Effector CD8-positive, alpha-beta T cell (primary cell): ENCODE measurements around the gene KCNIP4.
"Not testable (repeated sequence)": the region's sequence is repeated elsewhere in the genome, so short reads cannot be mapped to it uniquely, and the experiment has no call there.

ENCODE experiments used
- DNase-seq: peaks from one replicate; lab custom pipeline; 2025; lab: John Stamatoyannopoulos, UW

KCNIP4 gene

DNA sequence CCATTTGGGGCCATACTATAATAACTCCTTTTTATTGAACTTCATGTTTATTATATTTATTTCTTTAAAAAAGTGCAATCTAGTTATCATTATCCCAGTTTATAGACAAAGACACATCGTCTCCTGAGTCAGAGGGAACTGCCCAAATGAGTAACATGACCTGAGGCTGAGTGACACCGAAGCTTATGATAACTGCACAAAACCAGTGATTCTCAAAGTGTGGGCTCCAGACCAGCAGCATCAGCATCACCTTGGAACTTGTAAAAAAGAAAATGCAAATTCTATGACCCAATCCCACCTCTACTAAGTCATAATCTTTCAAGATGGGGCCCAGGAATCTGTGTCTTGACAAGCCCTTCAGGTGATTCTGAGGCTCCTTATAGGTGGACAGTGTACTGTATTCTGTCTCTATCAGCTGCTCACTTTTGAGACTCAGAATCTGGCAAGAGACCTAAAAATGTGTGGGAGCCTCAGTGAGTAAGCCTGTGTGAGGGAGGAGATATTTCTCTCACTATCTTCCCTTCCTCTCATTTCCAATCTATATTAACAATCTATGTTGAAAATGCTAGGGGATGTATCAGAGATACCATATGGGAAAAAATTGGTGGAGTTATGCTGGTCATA lies 1101.3 kb downstream of the KCNIP4 start:
- DNase-seq: no peak

DNA sequence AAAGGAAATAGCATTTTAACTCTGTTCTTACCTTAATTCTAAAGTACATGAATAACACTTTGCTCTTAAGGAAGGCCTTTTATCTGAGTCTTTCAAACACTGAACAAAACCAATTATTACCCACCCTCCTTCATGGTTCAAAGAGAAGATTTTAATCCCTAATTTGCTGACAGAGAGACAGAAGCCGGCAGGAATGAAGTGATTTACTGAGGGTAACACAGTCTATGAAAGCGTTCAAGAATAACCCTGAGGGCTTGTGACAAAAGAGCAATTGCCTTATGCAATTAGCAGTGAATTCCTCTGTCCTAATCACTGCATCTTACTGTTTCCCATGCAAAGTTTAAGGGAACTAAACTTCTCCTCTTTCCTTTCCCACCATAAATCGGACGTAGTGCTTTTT lies 1104.3 kb downstream of the KCNIP4 start:
- no peak for DNase-seq

DNA sequence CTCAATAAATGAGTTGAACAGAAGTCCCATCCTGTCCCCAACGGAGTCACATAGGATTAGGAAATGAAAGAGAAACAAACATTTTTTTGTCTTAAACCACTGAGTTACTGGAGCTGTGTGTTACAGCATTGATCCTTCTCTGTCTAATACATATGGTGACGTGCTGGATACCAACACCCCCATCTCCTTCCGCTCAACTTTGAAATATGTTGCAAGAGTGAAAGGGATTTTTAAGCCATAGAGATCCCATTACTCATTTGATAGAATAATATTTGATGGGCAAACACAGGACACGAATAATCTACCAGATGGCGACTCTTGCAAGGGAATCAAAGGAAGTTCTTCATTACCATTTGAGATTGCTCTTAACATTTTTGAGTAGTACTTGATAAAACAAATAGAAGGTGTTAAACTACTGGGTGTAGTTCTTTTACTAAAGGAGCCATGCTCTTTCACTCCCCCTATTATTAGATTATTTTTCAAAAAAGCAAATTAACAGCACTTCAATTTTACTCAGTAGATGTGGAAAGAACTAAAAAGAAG lies 1107.9 kb downstream of the KCNIP4 start:
- DNase-seq: no peak

DNA sequence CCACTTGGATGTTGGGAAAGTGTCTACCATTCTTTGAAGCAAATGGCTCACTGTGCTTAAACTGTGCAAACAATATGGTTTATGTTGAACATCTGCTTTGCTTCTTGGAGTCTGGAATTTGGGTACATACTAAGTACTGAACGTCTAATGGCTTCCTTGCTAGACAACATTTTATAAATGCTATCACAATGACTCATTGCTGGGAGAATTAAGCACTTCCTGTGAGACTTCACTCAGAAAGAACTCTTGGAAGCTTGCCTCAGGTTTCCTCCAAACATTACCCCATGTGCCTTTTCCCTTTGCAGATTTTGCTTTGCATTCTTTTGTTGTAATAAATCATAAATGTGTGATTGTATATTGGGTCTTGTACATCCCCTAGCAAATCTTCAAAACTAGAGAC lies 1108.6 kb downstream of the KCNIP4 start:
- DNase-seq: no peak

DNA sequence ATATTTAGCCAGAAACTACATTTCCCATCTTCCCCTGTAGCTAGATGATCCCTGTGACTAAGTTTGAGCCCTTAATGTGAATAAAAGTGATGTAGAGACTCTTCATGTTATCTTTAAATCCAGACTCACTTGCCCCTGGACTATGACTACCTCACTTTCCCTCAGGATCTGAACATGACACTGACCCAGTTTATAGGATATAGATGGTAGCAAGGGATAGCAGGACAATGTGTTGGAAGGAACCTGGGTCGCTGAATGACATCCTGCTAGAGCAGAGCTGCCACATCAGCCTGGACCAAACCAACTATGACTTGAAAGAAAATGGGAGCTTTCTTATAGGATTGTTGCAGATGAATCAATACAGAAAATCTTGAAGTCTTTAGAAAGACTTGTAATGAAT lies 1110.1 kb downstream of the KCNIP4 start:
- DNase-seq: no peak

DNA sequence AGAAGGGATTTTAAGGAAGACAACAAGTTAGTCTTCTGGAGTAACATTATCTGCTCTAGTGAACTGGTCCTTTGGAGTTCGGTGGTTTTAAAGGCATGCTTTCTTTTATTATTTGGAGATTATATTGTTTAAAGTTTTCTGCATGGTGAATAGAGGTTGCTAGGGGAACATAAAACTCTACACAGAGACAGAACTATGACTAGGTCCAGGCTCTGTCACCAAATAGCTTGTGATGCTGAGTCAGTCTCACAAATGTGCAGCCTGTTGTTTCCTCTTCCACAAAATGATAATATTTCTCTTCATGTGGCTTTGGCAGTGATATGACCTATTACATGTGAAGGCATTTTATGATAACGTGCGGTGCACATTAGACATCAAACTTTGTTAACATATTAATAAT lies 1115.7 kb downstream of the KCNIP4 start:
- no peak for DNase-seq

DNA sequence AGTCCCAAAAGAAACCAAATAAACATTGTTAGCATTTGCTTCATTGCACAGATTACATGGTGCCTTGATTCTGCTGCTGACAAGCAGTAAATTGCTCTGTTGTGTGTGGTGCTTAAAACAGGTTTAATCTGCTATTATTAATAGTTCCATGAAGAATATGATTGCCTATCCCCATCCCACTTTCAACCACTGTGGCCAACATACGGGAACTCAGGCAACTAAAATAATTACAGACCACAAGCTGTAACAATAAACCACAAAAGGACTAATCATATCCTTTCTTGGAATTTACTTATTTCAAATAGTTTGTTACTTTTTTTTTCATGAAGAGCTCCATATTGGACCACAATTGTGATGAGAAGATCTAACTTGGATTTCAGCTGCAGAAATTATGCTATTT lies 1116.8 kb downstream of the KCNIP4 start:
- DNase-seq: no peak

DNA sequence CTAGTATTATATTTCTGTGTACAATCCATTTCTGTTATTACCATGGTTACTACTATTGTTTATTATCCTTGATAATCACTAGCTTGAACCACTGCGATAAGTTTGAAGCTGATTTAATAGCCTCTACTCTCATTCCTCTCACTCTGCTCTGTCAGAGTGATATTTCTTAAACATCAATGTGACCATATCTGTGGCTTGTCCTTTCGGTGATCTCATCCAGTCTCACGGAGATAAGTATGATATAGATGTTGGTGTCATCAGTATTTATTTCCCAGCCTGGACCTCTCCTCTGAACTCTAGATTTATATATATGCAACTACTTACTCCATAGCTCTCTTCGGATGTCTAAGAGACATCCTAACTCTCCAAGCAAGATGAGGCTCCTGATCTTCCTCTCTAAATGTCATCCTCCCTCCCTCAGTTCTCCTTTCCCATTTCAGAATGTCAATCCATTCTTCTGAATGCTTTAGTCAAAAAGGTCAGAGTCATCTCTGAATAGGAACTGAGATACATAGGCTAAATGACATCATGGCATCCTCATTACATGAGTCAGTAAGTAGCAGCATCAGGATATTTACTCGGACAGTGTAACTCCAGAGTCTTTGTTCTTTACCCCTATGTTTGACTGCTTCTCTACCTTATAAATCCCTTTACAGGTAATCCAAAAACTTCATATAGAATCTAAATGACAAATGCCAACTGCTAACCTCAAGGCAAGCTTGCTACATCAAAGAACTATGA lies 1118.8 kb downstream of the KCNIP4 start:
- DNase-seq: no peak

DNA sequence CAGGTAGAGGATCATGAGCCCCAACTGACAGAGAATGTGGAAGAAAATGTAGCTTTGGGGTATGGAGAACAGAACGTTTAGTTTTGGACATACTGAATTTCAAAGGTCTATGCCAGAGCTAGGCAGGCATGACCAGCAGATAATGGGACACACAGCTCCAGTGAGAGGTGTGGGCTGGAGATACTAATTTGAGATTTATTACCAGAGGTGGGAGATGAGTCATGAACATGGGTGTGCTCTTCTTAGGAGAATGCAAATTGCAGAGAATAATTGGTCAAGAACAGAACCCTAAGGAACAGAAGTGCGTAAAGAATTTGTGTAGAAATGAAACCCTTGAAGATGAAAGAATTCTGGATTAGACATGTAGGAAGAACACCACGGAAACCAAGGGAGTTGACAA lies 1123.1 kb downstream of the KCNIP4 start:
- no peak for DNase-seq

DNA sequence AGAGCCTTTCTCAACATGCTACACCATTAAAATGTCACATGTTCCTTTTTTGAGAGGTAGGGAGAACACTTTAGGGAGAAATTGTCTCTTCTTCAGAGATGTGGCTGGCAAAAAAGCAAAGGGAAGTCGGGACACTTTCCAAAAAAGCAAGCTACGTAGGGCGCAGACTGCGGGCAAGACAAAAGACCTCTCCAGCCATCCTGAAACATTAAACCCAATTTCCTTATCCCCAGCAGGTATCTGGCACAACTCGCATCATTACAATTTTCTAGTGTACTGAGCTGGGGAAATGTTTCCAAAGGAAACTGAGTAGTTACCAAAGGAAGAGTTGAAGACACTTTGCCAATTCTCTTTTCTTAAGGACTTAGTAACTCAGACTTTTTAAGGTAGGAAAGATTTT lies 1132.3 kb downstream of the KCNIP4 start:
- no peak for DNase-seq

DNA sequence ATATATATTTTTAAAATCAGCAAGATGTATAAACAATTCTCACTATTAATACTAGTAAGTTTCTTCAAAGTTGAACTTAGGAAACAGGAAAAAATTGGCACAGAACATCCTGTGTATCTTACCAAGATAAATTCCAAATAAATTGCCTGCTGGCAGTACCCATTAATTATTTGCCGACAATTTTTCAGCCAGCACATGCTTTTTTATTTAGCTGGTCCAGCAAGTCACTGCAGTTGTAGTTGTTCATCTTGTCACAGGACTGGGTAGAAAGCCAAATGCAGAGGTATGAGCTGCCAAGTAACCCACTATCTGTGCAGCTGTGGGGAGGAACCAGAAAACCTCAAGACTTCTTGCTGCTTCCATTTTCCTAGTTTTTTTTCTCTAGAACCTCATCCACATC lies 1134.9 kb downstream of the KCNIP4 start:
- no peak for DNase-seq

DNA sequence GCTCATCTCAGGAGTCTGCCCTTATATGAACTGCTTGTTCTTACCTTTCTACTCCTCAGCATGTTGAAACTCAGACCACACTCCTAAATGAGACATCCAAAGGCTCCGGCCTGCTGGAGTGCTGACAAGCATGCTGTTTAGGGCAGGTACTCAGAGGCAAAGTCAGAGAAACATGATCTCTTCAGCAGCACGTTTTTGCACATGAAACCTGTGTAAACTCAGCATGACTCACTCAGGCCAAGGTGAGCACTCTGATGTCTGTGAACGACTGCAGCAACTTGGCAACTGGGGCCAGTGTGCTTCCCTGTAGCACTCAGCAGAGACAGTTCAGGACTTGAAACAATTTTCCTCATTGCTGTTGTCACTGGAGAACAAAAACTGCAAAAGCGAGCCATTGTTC lies 1138.8 kb downstream of the KCNIP4 start:
- DNase-seq: no peak

DNA sequence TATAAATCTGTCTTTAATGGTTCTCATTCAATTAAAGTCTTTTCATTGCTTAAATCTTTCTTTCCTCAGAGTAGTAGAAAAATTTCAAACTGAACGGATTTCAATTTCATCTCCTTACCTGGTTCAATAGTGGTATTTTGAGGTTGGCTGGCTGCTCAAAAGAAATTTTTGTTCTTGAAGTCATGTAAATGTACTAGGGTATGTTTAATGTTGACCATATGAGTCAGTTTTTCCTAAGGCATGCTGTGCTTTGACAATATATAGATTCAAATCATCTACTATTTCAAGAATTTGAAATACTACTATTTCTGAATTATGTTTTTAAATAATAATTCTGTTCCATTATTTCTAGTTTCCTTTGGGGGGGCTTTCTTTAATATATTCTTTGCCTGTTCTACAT lies 1142.9 kb downstream of the KCNIP4 start:
- DNase-seq: no peak

DNA sequence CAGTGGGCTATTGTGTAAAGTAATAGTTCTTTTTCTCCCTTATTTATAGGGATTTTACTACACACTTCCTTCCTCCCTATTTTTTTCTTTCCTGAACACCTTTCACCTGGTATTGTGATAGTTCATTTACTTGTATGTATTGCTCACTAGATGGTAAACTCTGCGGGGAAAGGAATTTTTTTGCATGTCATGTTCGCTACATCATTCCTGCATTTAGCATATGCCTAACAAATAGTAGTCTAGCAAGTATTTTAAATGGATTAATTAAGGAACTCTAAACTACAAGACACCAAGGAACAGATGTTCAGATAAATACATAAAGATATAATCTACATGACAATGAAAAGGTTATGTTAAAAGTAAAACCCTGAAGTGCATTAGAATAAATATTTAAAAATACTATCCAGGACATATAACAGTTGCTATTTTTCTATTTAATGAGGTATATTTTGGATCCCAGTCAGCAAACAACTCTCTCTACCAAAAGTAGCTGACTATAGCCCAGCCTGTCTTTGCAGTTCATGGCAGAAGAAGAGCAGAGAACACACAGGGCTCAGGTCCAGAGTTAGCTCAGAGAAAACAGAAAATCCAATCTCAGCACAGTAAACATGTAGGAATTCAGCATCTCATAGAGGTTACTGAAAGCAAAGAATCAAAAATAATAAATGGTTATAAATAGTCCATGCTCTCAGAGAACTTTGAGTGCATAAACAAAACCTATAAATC lies 1160.5 kb downstream of the KCNIP4 start:
- DNase-seq: no peak

DNA sequence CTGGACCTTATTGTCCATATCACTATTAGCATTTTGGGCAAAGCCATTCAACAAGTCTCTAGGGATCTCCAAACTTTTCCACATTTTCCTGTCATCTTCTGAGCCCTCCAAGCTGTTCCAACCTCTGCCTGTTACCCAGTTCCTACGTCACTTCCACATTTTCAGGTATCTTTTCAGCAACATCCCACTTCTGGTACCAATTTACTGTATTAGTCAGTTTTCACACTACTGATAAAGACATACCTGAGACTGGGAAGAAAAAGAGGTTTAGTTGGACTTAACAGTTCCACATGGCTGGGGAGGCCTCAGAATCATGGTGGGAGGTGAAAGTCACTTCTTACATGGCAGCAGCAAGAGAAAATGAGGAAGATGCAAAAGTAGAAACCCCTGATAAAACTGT lies 1165.4 kb downstream of the KCNIP4 start:
- not testable (repeated sequence) for DNase-seq

DNA sequence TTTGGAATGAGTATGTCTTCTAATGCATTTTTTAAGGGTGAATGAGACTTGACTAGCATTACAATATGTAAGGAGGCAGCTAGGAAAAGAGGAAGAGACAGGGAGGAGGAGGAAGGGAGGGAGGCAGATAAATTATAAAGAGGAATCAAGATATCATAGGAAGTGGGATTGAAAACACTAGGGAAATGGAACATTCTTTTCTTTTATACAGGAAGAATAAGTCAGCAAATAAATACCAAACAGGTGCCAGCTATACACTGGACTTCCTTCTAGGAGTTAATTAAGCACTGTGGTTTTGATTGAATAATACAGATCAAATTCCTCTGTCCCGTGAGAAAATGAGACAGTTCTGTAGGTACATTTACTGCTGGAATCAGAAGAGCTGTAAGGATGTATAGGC lies 1169.7 kb downstream of the KCNIP4 start:
- no peak for DNase-seq

DNA sequence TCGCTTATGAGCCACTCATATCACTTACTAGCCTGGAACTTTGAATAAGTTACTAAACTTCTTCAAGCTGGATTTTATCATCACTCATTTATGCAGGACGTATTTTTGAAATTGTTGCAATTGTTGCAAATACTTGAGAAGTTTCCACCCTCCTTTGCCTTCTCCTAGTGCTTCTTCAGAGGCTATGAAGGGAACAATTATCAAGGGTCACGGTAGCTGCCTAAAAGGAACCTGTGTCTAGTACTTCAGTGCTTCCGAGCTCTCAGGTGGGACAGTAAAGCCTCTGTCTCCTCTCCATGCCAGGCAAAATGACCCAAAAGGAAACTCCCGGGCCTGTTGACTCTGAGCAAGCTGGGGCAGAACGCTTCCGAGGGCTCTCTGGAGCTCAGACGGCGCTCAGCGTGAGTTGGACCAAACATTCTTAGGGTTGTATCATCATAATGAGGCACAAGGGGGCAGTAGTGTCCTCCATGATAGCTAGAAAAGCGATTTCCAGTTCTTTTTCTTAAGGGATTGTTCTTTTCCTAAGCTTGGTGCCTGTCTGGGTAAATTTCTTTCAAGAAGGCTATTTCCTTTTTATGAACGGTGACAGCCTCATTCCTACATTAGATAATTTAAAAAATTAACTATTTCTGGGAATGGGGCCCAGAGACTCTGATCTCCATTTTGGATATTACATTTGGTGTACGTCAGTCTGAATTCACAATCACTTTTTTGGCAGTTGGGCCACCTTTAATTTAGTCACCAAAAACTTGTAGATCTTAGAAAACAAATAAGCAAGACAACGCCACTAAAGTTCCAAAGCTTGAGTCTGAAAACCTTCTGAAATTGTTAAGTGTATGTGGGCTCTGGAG lies 1175.2 kb downstream of the KCNIP4 start:
- DNase-seq: no peak

DNA sequence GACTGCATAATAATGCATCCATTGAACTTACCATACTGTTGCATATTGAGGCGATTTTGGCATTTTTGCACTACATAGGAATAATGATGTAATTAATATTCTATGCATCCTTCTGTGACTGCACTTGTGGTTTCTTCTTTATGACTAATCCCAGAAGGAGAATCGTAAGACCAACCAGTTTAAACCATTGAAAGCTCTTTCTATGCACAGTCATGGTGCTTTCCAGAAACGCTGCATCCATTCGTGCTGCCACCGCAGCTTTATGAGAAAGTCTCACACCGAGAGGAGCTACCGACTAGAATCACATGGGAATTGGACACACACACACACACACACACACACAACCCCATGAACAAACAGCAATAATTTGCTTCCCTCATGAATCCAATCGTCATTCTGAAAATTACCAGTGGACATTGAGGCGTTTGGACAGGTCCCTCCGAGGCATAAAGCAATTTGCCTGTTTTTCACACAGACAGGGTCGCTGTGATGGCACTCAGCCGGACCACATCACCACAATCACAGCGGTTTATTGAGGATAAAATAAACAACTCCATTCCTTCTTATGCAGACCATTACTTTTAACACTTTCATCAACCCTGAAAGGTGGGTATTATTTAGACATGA lies 1184.1 kb downstream of the KCNIP4 start:
- DNase-seq: no peak

DNA sequence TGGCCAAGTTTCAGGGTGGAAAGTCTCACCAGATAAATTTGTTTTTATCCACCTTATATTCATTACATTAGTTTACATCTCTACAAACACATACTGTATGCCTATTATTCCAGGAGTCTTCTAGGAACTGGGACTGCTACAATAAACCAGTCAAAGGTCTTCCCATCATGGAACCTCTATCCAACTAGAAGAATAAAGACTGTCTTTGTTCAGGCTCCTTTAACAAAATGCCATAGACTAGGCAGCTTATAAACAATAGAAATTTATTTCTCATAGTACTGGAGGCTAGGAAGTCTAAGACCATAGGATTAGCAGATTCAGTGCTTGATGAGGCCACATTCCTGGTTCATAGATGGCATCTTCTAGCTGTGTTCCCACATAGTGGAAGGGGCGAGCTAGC lies 1186.7 kb downstream of the KCNIP4 start:
- DNase-seq: no peak

DNA sequence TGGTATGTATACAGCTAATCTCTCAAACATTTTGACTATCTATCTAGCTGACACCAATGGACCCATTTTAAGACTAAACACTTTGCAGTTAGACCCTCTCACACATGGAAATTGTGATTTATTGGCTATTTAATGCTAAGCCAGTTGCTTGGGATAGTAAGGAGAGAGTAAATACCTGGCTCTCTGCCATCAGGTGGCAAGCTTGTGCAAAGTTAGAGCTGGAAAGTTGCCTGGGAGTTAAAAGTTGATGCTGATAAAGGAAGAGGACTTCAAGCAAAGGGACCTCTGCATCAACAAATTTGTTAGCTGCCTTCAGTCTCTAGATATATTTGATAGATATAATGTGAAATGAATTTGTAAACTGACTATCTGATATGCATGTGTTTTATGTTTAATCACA lies 1187.2 kb downstream of the KCNIP4 start:
- DNase-seq: no peak

DNA sequence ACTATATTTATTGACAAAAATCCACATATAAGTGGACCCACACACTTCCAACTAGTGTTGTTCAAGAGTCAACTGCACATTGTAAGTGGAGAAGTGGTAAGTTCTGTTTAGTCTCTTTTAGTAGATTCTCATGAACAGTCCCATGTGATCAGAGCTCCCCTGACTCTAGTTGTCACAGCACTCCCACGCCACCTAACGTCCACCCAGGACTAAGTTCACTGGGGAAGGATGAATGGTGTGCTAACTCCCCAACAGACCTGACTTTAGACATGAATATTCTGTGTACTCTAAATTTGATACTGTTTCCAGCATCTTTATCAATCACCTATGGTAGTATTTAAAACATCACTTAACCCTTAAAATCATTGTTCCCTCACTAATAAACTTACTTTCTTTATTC lies 1188.5 kb downstream of the KCNIP4 start:
- DNase-seq: no peak

DNA sequence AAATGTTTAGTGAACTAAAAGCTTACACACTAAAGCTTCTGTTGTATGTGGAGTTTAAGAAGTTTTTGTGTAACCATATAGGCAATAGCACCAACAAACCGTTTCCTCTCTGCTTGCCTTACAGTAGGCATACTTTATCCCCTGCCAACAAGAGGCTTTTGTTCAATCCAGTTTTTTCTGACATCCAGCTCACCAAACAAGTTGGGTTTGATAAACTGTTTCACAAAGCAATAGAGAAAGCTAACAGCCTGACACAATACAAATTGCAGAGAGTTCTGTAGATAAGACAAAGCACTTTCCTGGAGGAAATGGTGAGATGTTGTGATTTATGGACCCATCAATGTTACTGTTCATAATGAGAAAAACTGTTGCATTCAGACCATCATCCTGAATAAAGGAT lies 1194.5 kb downstream of the KCNIP4 start:
- DNase-seq: no peak
